ENCODE data around the gene OR2A2. TPM values are rescaled to one million over a fixed set of nuclear protein-coding genes. Genes with fewer than 3 reads are reported as not detected.

The OR2A2 gene
- polyA plus RNA-seq, 1 of the 3 experiments (the other 2 are of a cell fraction) = not detected

DNA sequence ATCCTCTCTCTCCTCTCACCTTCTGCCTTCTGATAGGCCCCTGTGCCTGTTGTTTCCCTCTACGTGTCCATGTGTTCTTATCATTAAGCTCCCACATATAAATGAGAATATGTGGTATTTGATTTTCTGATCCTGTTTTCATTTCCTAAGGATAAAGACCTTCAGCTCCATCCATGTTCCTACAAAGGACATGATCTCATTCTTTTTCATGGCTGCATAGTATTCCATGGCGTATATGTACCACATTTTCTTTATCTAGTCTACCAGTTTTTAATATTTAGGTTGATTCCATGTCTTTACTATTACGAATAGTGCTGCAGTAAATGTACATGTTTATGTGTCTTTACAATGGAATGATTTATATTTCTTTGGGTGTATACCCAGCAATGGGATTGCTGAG, 18.7 kb upstream of the OR2A2 start:
- WGBS (ENCODE audit: low lambda C conversion rate) = 10% methylated on average over 3 of the region's 3 CpGs
- DNase-seq = no peak
- TF ChIP-seq, protein P1, sequence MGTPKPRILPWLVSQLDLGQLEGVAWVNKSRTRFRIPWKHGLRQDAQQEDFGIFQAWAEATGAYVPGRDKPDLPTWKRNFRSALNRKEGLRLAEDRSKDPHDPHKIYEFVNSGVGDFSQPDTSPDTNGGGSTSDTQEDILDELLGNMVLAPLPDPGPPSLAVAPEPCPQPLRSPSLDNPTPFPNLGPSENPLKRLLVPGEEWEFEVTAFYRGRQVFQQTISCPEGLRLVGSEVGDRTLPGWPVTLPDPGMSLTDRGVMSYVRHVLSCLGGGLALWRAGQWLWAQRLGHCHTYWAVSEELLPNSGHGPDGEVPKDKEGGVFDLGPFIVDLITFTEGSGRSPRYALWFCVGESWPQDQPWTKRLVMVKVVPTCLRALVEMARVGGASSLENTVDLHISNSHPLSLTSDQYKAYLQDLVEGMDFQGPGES (IDR thresholded peaks at IDR 0.05; ENCODE audit: low read depth, low read length) = no peak
- TF ChIP-seq SMC3 (IDR thresholded peaks at IDR 0.05; ENCODE audit: low read depth, low read length) (no peak), EZH2phosphoT487 (IDR thresholded peaks at IDR 0.05; ENCODE audit: borderline replicate concordance, low read depth) (no peak), TEAD4 (IDR thresholded peaks at IDR 0.05; ENCODE audit: borderline replicate concordance, insufficient read depth) (no peak), TCF12 (IDR thresholded peaks at IDR 0.05) (no peak)
- TF ChIP-seq, protein P2, sequence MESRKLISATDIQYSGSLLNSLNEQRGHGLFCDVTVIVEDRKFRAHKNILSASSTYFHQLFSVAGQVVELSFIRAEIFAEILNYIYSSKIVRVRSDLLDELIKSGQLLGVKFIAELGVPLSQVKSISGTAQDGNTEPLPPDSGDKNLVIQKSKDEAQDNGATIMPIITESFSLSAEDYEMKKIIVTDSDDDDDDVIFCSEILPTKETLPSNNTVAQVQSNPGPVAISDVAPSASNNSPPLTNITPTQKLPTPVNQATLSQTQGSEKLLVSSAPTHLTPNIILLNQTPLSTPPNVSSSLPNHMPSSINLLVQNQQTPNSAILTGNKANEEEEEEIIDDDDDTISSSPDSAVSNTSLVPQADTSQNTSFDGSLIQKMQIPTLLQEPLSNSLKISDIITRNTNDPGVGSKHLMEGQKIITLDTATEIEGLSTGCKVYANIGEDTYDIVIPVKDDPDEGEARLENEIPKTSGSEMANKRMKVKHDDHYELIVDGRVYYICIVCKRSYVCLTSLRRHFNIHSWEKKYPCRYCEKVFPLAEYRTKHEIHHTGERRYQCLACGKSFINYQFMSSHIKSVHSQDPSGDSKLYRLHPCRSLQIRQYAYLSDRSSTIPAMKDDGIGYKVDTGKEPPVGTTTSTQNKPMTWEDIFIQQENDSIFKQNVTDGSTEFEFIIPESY (IDR thresholded peaks at IDR 0.05; ENCODE audit: borderline replicate concordance, low read depth) = no peak
- H3K27ac ChIP-seq (ENCODE audit: low read depth in 2 of 2, low read length in 1 of 2) = no peak overlapping the region
- H3K36me3 ChIP-seq (replicated peaks in 1 of 2; ENCODE audit: control insufficient read depth in 1 of 2, insufficient read depth in 2 of 2, low read length in 1 of 2) = no peaks in the 10 kb centered on the region
- peaks cover 4% of the 10 kb centered on the region; the same call in 1 of the 2 replicates for H3K27me3 ChIP-seq (ENCODE audit: insufficient read depth)
- H3K9me3 ChIP-seq = no peaks in the 10 kb centered on the region
- no peaks in the 10 kb centered on the region for H3K4me1 ChIP-seq (ENCODE audit: control insufficient read depth in 1 of 2, insufficient read depth in 2 of 2, low read depth in 1 of 2, low read length in 1 of 2)
- H4K20me1 ChIP-seq (ENCODE audit: insufficient read depth) = no peaks in the 10 kb centered on the region
- H3K9me2 ChIP-seq = no peaks in the 10 kb centered on the region
- no peak overlapping the region for H3K9ac ChIP-seq
- H3F3A ChIP-seq (replicated peaks; ENCODE audit: insufficient read depth) = no peaks in the 10 kb centered on the region
- no peaks in the 10 kb centered on the region for H3K79me2 ChIP-seq (ENCODE audit: insufficient read depth)
- H3K4me2 ChIP-seq = no peak overlapping the region
- no peak overlapping the region for H3K4me3 ChIP-seq (ENCODE audit: low read depth in 2 of 2, low read length in 1 of 2)
- ChIA-PET POLR2A (no interaction called here), CTCF (no interaction called here)
- no peak overlapping the region for H2AFZ ChIP-seq (ENCODE audit: low read depth)

DNA sequence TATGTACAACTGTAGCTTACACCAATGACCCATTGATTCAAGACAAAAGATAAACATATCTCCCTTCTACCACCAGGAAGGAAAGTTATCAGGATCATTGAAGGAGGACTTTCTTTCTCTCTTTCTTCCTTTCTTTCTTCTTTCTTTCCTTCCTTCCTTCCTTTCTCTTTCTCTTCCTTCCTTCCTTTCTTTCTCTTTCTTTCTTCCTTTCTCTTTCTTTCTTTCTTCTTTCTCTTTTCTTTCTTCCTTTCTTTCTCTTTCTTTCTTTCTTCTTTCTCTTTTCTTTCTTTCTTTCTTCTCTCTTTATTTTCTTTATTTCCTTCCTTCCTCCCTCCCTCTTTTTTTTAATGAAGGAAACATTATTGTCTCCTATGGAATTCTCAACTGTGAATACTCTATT, 10.6 kb upstream of the OR2A2 start:
- Histone ChIP-seq H2AFZ (ENCODE audit: low read depth) (no peak overlapping the region), H3K9ac (no peak overlapping the region), H3K9me2 (no peaks in the 10 kb centered on the region), H3K27ac (ENCODE audit: low read depth in 2 of 2, low read length in 1 of 2) (no peak overlapping the region), H3K36me3 (replicated peaks in 1 of 2; ENCODE audit: control insufficient read depth in 1 of 2, insufficient read depth in 2 of 2, low read length in 1 of 2) (no peaks in the 10 kb centered on the region), H3K4me3 (ENCODE audit: low read depth in 2 of 2, low read length in 1 of 2) (no peak overlapping the region), H3K9me3 (no peaks in the 10 kb centered on the region), H3K4me2 (no peak overlapping the region), H4K20me1 (ENCODE audit: insufficient read depth) (no peaks in the 10 kb centered on the region), H3K27me3 (ENCODE audit: insufficient read depth) (no peaks in the 10 kb centered on the region; the same call in 1 of the 2 replicates), H3K79me2 (ENCODE audit: insufficient read depth) (no peaks in the 10 kb centered on the region), H3K4me1 (ENCODE audit: control insufficient read depth in 1 of 2, insufficient read depth in 2 of 2, low read depth in 1 of 2, low read length in 1 of 2) (no peaks in the 10 kb centered on the region), H3F3A (replicated peaks; ENCODE audit: insufficient read depth) (no peaks in the 10 kb centered on the region)
- POLR2A ChIA-PET = no interaction called here
- DNase-seq = no peak
- CTCF ChIA-PET = no interaction called here
- TF ChIP-seq, protein P3, sequence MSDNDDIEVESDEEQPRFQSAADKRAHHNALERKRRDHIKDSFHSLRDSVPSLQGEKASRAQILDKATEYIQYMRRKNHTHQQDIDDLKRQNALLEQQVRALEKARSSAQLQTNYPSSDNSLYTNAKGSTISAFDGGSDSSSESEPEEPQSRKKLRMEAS (IDR thresholded peaks at IDR 0.05; ENCODE audit: low read depth) = no peak
- TF ChIP-seq, protein P4, sequence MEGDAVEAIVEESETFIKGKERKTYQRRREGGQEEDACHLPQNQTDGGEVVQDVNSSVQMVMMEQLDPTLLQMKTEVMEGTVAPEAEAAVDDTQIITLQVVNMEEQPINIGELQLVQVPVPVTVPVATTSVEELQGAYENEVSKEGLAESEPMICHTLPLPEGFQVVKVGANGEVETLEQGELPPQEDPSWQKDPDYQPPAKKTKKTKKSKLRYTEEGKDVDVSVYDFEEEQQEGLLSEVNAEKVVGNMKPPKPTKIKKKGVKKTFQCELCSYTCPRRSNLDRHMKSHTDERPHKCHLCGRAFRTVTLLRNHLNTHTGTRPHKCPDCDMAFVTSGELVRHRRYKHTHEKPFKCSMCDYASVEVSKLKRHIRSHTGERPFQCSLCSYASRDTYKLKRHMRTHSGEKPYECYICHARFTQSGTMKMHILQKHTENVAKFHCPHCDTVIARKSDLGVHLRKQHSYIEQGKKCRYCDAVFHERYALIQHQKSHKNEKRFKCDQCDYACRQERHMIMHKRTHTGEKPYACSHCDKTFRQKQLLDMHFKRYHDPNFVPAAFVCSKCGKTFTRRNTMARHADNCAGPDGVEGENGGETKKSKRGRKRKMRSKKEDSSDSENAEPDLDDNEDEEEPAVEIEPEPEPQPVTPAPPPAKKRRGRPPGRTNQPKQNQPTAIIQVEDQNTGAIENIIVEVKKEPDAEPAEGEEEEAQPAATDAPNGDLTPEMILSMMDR (IDR thresholded peaks at IDR 0.05) = no peak
- TF ChIP-seq SMC3 (IDR thresholded peaks at IDR 0.05; ENCODE audit: low read depth, low read length) (no peak), FOSL2 (IDR thresholded peaks at IDR 0.05; ENCODE audit: borderline replicate concordance, low read depth) (no peak), JUND (IDR thresholded peaks at IDR 0.05) (no peak), NRF1 (IDR thresholded peaks at IDR 0.05; ENCODE audit: low read depth, low read length) (no peak), NFIC (IDR thresholded peaks at IDR 0.05; ENCODE audit: borderline replicate concordance) (no peak), TEAD4 (IDR thresholded peaks at IDR 0.05; ENCODE audit: borderline replicate concordance, insufficient read depth) (no peak), FOXJ3 (CRISPR knock-in tag; IDR thresholded peaks at IDR 0.05) (no peak), CHD2 (IDR thresholded peaks at IDR 0.05; ENCODE audit: low read length, partially characterized antibody) (no peak), FOXM1 (IDR thresholded peaks at IDR 0.05; ENCODE audit: low read depth) (no peak), RCOR1 (IDR thresholded peaks at IDR 0.05; ENCODE audit: low read length) (no peak)
- TF ChIP-seq, protein P5, sequence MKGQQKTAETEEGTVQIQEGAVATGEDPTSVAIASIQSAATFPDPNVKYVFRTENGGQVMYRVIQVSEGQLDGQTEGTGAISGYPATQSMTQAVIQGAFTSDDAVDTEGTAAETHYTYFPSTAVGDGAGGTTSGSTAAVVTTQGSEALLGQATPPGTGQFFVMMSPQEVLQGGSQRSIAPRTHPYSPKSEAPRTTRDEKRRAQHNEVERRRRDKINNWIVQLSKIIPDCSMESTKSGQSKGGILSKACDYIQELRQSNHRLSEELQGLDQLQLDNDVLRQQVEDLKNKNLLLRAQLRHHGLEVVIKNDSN (IDR thresholded peaks at IDR 0.05; ENCODE audit: borderline replicate concordance, low read depth) = no peak
- TF ChIP-seq, protein P6, sequence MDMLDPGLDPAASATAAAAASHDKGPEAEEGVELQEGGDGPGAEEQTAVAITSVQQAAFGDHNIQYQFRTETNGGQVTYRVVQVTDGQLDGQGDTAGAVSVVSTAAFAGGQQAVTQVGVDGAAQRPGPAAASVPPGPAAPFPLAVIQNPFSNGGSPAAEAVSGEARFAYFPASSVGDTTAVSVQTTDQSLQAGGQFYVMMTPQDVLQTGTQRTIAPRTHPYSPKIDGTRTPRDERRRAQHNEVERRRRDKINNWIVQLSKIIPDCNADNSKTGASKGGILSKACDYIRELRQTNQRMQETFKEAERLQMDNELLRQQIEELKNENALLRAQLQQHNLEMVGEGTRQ (IDR thresholded peaks at IDR 0.05; ENCODE audit: borderline replicate concordance, low read depth, low read length) = no peak
- TF ChIP-seq, protein P1 (IDR thresholded peaks at IDR 0.05; ENCODE audit: low read depth, low read length) = no peak
